Esophagus muscularis mucosa (tissue), 3 donors: ENCODE measurements around the gene CFAP157.

Source experiments
- POLR2A ChIP-seq: fragments of 450-650 bp; IDR thresholded peaks from one replicate; pipeline ENCODE4 v1.6.1; 2017; ENCODE audit warnings: antibody characterized with exemption, moderate library complexity, mild to moderate bottlenecking, low read depth
- TF ChIP-seq, protein P1 (sequence below), 3 experiments: fragments of 200-600 bp in 2 of 3; fragments of 450-650 bp in 1 of 3; sonication (generic) in 2 of 3; IDR thresholded peaks; one replicate each; pipeline ENCODE4 v1.5.1; 2017 to 2019; ENCODE audit warnings: antibody characterized with exemption in 3 of 3, mild to moderate bottlenecking in 2 of 3, moderate library complexity in 1 of 3

DNA sequence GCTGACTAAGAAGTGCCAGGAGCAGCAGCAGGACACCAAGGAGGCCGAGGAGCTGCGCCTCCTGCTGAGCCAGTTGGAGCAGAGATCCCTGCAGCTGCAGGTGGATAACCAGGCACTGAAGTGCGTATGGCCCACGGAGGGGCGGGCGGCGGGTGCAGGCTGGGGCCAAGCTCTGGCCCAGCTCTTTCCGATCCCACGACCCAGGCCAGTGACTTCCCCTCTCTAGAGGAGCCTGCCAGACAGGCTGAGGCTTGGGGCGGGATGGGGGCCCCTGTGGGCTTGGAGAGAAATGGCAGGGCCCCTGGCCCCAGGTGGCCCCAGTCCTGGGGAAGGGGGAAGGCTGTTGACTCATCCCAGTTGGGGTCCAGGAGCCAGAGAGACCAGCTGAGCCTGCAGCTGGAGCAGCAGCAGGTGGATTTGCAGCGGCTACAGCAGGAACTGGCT, 5.1 kb downstream of the CFAP157 start:
- TF ChIP-seq, protein P1, sequence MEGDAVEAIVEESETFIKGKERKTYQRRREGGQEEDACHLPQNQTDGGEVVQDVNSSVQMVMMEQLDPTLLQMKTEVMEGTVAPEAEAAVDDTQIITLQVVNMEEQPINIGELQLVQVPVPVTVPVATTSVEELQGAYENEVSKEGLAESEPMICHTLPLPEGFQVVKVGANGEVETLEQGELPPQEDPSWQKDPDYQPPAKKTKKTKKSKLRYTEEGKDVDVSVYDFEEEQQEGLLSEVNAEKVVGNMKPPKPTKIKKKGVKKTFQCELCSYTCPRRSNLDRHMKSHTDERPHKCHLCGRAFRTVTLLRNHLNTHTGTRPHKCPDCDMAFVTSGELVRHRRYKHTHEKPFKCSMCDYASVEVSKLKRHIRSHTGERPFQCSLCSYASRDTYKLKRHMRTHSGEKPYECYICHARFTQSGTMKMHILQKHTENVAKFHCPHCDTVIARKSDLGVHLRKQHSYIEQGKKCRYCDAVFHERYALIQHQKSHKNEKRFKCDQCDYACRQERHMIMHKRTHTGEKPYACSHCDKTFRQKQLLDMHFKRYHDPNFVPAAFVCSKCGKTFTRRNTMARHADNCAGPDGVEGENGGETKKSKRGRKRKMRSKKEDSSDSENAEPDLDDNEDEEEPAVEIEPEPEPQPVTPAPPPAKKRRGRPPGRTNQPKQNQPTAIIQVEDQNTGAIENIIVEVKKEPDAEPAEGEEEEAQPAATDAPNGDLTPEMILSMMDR (IDR thresholded peaks at IDR 0.05) = no peak
- no peak for TF ChIP-seq POLR2A
